DMS53 treated with DMSO at 0.1 percent for 48 hours (cell line): ENCODE measurements around the gene CDK5R2.

ENCODE experiments used
- DNase-seq: peaks from one replicate; lab custom pipeline; 2025; ENCODE audit not compliant: unreplicated experiment; lab: John Stamatoyannopoulos, UW

Gene CDK5R2

DNA sequence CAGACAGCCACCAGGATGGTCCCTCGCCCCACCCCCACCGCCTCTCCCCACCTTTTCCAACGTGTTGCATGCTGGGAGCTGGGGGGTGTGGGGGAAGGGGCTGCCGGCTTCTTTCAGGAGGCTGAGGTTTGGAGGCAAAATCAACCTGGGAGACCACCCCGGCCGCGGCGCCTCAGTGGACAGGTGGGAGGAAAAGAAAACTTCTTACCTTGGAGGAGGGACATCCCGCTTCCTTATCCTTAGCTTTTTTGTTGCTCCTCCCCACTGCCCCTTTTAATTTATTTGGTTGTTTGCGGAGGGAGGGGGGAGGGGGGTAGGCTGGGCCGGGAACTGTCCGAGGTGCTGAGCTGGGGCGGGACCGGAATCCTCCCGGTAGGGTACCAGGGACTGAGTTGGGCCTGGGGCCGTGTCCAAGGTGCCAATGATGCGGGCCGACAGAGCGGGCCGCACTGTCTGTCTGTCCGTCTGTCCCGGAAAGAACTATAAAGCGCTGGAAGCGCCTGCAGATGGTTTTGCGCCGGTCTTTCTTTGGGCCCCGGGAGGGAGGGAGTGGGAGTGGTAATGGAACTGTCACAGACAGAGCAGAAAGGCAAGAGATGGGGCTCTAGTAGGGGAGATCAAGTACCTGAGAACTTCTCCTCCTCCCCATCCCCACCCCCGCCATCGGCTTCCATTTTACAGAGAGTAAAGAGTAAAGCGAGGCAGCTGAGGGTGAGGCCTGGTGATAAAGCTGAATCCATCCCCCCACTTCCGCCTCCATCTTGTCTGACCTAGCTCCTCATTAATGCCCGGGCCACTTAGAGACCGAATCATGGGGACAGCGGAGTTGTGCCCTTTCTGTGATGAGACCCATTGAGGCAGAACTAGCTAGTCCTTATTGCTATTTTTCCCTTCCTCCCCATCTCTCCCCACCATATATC lies 2.4 kb downstream of the CDK5R2 start:
- peak; percentile 40 for DNase-seq

DNA sequence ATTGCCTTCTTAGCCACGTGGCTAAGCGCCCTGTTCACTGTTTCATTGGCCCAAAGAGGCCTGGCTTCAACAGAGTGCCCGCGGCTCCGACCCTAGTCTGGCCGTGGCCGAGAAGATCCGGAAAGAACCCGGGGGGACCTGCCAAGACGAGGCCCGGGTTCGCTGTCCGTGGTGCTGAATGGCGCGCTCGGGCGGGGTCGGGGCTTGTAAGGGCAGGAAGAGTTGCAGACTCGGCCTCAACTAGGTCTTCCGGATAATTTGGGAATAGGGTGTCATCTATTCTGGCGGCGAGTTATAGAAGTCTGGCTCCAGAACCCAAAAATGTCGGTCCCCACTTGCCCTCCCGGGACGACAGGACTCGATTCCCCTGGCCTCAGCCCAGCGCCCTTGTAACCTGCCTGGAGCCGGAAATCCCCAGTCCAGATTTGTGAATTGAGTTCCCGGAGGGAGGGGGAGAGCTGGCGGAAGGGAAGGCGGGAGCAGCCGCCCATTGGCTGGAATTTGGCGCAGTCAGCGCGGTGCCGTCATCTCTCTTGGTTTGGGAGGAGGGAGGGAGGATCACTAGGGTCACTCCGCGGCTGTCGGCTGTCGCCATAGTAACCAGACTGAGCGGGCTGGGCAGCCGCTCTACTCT lies 3.5 kb downstream of the CDK5R2 start:
- DNase-seq: peak; percentile 93

DNA sequence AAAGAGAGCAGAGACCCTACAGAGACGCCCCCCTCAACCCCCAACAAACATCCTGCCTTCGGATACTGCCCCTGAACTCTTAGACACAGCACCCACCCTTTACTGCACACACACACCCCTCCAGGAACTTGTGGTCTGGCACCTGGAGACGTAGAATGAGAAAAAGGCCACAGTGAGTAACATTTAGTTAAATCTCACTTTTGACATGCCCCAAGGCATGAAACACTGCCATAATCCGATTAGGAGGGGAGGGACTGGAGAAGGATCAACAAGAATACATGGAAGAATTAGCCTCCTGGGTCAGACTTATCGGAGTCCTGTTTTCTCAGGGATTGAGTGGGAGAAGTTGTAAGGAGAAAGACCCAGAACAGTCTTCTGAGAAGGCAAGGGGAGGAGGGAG lies 4.1 kb downstream of the CDK5R2 start:
- no peak for DNase-seq

DNA sequence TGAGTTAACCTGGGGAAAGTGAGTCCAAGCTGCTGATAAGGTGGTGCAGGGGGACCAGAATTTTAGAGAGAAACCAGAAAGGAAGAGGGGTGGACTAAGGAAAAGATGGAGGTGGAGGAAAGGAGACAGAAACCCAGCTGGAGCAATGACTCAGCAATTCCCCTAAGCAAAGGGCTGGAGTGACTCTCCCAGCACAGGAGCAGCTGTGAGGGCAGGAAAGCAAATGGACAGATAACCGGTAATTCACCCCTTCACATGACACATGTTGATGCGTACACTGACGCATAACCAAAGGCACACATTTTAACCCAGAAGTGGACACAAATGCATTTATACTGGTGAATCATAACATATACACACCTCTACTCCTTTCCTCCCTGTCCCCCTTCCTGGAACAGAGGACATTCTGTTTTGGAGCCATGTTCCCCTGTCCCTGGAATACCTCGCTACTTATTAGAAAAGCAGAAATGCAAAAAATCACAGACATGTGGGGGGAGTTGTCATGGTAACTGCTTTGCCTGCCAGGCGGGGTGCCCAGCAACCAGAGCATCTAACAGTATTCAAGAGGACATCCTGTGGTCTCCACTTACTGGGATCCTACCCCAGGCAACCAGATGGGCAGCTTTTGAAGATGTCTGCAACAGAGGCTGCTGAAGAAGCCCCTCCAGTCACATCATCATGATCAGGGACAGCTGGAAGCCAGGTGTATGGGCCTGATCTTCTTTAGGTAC lies 4.7 kb downstream of the CDK5R2 start:
- DNase-seq: peak; percentile 77

DNA sequence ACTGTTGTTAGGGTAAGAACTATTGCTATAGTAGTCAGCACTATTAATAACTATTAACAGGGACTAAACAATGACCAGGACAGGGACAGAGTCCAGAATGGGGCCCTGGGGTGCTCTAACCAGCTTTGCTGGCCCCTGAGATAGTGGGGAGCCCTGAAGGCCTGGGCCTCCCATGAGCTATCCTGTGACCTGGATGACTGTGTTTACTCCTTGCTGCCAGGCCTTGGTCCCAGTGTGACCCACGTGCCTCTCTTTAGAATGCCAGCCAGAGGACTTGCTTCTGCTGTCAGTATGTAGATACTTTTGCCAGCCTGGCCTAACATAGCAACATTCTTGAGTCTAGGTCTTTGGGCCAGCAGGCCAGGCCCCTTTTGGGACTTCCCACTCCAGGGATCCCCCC lies 11.4 kb downstream of the CDK5R2 start:
- no peak for DNase-seq

DNA sequence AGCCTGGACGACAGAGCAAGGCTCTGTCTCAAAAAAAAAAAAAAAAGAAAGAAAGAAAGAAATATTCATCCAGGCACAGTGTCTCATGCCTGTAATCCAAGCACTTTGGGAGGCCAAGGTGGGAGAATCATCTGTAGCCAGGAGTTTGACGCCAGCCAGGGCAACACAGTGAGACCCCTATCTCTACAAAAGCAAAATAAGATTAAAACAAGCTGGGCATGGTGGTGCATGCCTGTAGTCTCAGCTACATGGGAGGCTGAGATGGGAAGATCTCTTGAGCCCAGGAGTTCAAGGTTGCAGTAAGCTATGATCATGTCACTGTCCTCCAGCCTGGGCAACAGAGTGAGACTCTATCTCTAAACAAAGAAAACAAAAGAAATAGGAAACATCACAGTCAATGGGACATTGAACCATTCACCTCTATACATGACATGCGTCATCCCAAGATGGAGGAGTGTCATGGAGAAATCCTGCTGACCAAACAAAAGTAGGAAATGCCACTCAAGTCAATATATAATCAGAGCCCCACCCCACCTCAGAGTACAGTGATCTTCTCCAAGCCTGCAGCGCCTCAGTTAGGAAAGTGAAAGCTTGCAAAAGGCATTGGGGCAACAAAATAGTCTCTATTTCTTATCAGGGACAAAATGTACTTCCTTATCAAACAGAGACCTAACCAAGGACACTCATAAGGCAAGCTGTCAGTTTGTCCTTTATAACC lies 15.8 kb downstream of the CDK5R2 start:
- no peak for DNase-seq

DNA sequence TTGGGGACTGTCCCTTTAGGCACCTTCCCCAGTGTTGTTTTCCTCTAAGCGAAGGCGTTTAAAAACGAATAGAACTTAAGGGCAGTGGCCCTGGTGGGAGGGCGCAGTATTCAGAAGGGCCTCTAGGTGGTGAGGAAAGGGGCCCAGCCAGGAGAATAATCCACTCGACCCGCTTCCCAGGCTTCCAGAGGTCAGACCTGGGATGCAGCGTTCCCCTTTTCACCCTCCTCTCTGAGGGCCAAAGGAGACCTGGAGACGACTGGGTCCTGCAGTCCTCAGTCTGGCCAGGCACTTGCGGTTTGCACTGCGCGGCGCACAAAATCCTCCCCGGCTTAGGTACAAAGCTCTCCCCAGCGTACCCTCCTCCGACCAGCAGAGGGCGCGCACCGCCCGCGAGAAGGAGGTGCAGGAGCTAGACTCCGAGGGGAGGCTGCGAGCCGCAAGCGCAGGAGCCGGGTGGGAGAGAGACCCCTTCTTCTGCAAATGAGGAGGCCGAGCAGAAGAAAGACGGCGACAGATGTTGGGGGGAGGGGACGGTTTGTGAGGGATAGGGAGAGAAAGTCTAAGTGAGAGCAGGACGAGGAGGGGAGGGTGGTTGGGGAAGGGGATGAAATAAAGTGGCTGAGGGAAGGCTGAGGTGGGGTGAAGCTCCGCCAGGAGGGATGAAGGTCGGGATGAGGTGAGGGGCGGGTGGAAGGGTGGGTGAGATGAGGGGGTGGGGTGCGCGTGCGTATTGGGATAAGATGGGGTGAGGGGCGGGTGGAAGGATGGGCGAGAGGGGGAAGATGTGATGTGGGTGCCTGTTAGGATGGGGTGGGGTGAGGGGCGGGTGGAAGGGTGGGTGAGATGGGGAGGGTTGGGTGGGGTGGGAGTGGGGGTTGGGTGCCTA lies 20.6 kb downstream of the CDK5R2 start:
- DNase-seq: peak; percentile 61

DNA sequence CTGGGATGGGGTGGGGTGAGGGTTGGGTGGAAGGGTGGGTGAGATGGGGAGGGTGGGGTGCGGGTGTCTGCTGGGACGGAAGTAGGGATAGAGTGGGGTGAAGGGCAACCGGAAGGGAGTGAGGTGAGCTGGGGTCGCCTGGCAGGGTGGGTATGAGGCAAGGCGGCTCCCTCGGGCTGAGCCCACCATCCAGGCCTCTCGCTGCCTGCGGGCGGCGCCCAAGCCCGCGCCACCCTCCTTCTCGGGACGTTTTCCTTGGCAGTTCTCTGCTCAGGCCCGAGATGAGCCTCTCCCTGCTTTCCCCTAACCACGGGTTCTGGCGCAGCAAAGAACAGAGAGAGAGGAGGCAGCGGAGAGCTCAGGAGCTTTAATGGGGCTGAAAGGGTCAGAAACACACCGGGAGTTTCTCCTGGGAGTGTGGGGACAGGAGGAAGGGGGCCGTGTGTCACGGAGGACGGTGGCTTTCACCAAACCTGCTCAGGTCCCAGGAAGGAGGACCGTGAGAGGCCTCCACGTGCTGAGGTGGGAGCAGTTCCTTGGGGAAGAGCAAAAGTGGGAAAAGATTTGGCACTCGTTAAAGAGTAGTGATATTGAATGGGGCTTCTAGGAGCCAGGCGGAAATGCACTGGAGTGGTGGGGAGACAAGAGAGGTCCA lies 21.4 kb downstream of the CDK5R2 start:
- DNase-seq: peak; percentile 20

DNA sequence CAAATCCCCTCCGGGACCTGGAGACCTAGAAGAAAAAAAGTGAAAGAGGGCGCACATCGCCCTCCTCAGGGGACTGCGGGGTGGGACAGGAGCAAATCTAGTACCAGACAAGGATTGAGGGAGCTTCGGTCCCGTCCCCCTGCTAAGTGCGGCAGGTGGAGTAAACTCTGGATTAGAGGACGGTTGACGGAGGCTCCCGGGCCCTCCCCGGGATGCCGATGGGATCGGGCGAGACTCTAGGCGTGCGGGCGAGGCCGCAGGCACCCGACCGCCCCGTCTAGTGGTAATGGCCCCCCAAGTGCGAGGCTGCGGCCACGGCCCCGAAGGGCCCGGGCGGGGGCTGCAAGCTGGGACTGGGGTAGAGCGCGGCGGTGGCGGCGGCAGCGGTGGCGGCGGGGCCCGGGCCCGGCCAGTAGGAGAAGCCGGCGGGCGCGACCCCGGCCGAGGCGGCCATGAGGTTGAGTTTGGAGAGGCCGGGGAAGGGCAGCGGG lies 22.0 kb downstream of the CDK5R2 start:
- no peak for DNase-seq

DNA sequence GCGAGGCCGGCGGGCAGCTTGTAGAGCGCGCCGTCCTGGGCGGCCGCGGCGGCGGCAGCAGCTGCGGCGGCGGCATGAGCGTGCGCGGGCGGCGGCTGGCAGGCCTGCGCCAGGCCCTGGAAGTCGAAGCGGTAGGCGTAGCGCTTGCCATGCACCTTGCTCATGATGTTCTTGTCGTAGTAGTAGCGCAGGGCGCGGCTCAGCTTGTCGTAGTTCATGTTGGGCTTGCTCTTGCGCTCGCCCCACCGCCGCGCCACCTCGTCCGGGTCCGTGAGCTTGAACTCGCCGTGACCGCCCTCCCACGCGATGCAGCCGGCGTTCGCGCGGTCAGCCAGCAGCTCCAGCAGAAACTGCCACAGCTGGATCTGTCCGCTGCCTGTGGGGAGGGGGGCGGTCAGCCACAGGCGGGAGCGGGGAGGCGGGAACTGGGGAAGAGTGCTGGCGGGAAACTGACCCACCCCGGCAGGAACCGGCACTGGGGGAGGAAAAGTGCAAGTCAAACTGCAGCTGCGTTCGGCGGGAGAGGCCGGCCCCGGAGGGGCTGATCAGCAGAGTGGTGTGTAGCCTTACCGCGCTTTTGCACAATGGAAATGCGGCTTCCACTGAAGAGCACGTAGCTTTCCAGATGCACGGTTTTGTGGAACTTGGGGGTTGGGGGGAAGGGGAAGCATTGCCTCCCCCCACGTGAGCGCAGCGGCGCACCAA lies 22.6 kb downstream of the CDK5R2 start:
- no peak for DNase-seq

DNA sequence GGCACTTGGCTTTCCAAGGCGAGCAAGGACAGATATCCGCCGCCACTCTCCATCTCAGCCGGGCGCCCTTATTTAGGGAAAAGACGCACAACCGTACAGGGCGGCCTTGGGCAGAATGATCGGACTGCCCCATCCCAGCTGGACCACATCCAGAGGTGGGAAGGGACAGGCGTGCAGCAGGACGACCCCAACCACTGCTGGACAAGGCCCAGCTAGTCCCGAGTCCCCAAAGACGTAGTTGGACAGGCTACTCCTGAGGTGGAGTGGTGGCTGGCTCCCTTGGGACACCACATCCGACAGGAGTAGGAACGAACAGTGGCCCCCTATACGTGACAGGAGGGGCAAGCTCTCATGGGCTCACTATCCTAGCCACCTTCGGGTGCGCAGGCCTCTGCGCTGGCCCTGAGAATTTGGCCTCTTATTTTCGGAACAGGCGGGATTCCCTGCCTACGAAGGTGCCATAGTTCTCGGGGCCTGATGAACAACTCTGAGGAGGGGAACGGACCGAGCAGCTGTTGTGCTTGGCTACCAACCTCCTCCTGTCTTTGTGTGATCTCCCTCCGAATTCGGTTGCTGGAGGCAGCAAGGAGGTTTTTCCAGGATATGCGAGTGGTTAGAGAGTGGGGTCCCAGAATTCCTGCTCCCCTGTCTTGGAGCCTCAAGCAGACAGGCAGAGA lies 23.3 kb downstream of the CDK5R2 start:
- no peak for DNase-seq

DNA sequence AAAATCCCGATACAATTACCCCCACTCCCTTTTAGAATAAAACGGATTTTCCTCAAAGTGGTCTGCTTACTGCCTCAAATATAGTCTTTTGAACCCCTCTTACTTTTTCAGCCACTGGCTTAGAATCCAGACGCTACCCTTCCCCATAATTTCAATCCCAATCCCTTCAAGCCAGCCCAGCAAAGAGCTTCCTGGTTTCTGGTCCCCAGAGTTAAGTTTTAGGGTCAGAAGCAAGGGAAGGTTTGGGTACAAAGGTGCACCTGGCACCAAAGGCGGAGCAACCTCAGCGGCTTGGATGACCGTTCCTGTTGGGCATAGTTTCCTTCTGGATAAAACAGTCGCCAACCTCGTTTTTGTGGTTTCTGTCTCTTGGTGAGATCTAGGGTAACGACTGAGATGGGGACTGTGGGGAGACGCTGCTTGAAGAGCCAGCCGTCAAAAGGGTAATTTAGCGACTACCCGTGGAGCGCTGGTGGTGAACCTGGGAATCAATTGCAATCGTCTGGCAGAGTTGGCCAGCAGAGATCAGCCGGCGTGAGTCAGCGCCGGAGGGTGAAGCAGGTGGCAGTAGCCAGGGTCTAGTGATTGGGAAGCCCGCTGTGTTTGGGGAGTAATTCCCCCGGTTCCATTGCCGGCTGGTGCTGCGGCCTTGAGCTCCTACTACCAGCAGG lies 23.9 kb downstream of the CDK5R2 start:
- DNase-seq: peak; percentile 17

DNA sequence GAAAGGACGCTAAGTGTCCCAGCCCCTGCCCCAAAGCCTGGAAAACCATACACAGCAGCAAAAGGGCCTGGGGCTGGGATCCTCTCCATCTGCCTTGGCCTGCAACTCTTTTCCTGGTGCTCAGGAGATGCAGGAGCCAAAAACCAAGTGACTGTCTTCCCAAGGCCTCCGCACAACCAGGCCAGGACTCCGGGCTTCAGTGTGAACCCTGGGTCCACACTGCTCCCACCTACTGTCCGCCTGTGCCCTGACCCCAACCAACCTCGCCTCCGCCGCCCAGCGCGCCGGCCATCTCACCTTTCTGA lies 24.4 kb downstream of the CDK5R2 start:
- no peak for DNase-seq

DNA sequence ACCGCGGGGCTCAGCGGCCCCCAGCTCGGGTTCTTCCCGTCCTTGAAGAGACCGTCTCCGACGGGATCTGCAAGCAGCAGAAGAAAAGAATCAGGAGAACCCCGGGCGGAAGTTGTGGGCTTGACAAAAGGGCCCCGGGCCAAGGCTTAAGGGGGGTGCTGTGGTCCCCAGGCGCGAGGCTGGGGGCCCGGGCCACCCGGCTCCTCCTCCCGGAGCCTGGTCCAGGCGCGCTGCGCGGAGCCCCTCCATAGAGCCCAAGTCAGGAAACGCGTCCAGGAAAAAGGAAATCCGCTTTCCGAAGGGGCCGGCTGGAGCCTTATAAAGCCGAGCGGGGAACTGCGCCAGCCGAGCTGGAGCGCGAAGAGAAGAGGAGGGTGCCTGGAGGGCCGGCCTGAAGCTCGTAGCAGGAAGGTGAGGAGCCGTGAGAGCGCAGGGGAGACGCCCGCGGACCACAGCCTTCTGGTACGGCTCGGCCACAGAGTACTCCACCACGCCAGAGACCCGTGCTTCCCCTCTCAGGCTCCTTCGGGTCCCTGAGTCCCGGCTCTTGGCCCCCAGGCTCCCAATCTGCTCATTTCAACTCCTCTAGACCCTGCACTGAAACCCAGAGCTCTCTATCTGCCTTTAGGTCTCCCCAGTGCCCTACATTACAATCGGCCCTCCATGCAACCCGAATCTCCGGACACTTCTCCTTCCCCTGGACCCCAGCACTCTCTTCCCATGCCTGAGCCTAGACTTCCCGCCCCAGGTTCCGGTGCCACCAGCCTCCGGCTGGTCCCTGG lies 25.0 kb downstream of the CDK5R2 start:
- DNase-seq: peak; percentile 34

DNA sequence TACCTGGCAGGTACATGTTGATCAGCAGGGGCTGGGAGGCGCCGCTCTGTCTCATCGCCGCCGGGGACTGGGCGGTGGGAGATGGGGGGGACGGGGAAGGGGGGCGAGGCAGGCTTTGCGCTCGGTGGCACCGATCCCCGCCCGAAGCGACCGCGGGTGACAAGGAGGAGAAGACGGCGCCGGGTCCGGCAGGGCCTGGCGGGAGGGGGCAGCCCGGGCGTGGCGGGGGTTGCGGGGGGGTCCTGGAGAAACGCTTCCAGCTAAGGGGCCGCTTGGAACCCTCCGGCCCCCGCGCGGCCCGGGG lies 25.5 kb downstream of the CDK5R2 start, which contains the start of gene FEV:
Gene FEV, minus strand, starts transcription at position 164 of the 304 bp plus-strand sequence. Its CDS starts 109 bp downstream, at position 55.
- DNase-seq: no peak

DNA sequence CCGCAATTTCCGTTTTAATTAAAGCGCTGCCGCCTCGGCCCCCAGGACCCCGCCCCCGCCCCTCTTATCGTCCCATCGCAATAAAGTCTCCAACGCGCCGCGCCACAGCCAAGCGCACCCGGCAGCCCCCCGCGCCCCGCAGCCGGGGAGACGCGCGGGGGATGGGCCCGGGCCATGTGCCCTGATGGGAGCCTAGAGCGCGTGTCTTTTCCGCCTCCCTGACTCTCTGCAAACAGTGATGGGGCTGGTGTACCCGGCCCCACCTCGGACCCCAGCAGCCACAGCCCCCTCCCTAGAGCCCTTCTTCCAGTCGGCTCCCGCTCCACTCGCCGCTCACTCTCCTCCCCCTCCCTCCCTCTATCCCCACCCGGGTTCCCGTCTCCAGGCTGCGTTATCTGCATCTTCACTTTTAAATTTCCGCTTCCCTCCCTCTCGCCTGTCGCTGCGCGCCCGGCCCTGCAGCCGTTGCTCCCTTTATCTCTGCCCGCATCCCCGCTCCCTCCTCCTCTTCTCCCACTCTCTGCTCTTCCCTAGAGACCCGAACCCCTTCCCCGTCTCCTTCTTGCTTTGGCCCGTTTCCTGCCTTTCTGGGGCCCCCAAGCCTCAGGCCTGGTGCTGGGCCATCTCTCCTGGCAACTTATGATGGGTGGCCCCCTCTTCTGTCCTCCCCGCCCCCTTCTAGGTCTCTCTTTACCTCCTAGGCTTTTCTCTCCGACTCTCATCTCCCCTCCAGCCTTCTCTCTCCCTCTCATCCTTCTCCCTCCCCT lies 26.0 kb downstream of the CDK5R2 start:
- DNase-seq: no peak
